ENCODE results near the gene CKS1B. TPM values are rescaled to one million over a fixed set of nuclear protein-coding genes. Genes with fewer than 3 reads are reported as not detected.

CKS1B gene
- total and polyA plus RNA-seq, 2 donors (not counting 1 experiment from before 2014, with no cell fraction given): 40.3 to 55.4 TPM

GRCh38 chr1:154954541-154954940 lies 19.9 kb upstream of the CKS1B start:
- H3K4me3 ChIP-seq (replicated peaks in 1 of 4; ENCODE audit: control extremely low read depth in 1 of 4, insufficient read depth in 1 of 4, low read depth in 3 of 4, low read length in 4 of 4): peak overlapping the region in 1 of 4 experiments; percentile 83
- no peak overlapping the region for H3K4me2 ChIP-seq (ENCODE audit: extremely low read depth, insufficient read depth, low read length)
- peaks cover under 1% of the 10 kb centered on the region for H3K79me2 ChIP-seq (ENCODE audit: control insufficient read depth, insufficient read depth, low read length)
- no peaks in the 10 kb centered on the region for H4K20me1 ChIP-seq (ENCODE audit: control insufficient read depth, extremely low read depth, insufficient read depth, low read length)
- H3K27me3 ChIP-seq (ENCODE audit: control insufficient read depth, insufficient read depth, low read length): no peaks in the 10 kb centered on the region
- H3K36me3 ChIP-seq (ENCODE audit: control insufficient read depth, insufficient read depth, low read length): peaks cover 5% of the 10 kb centered on the region
- no peak for DNase-seq (ENCODE audit: low read depth in 2 of 2)
- H2AFZ ChIP-seq (ENCODE audit: low read length): no peak overlapping the region
- TF ChIP-seq CTCF (conservative IDR thresholded peaks at IDR 0.05 in 1 of 2, IDR thresholded peaks at IDR 0.05 in 1 of 2; ENCODE audit: low read depth in 1 of 2, low read length in 2 of 2) (no peak), EZH2 (IDR thresholded peaks at IDR 0.05; ENCODE audit: low read length, missing control alignments) (no peak)
- no peak overlapping the region for H3K27ac ChIP-seq (ENCODE audit: insufficient read depth, low read length)
- H3K9me3 ChIP-seq (ENCODE audit: control insufficient read depth, insufficient read depth, low read depth, low read length): no peaks in the 10 kb centered on the region
- H3K9ac ChIP-seq (ENCODE audit: insufficient read depth, low read length): no peak overlapping the region
- H3K4me1 ChIP-seq (ENCODE audit: control insufficient read depth, extremely low read depth, insufficient read depth, low read length): peaks cover 11% of the 10 kb centered on the region

GRCh38 chr1:154955039-154955717 lies 19.3 kb upstream of the CKS1B start:
- TF ChIP-seq CTCF (conservative IDR thresholded peaks at IDR 0.05 in 1 of 2, IDR thresholded peaks at IDR 0.05 in 1 of 2; ENCODE audit: low read depth in 1 of 2, low read length in 2 of 2) (no peak), EZH2 (IDR thresholded peaks at IDR 0.05; ENCODE audit: low read length, missing control alignments) (no peak)
- H3K79me2 ChIP-seq (ENCODE audit: control insufficient read depth, insufficient read depth, low read length): peaks cover 3% of the 10 kb centered on the region
- no peaks in the 10 kb centered on the region for H3K27me3 ChIP-seq (ENCODE audit: control insufficient read depth, insufficient read depth, low read length)
- DNase-seq (ENCODE audit: low read depth in 2 of 2): peak; percentile 68 to 79
- H4K20me1 ChIP-seq (ENCODE audit: control insufficient read depth, extremely low read depth, insufficient read depth, low read length): no peaks in the 10 kb centered on the region
- H3K4me3 ChIP-seq (replicated peaks in 1 of 4; ENCODE audit: control extremely low read depth in 1 of 4, insufficient read depth in 1 of 4, low read depth in 3 of 4, low read length in 4 of 4): peak overlapping the region; percentile 59 to 83 (median 72)
- peak overlapping the region; percentile 81 for H3K27ac ChIP-seq (ENCODE audit: insufficient read depth, low read length)
- no peak overlapping the region for H2AFZ ChIP-seq (ENCODE audit: low read length)
- peak overlapping the region; percentile 73 for H3K9ac ChIP-seq (ENCODE audit: insufficient read depth, low read length)
- H3K4me2 ChIP-seq (ENCODE audit: extremely low read depth, insufficient read depth, low read length): peak overlapping the region; percentile 99
- H3K36me3 ChIP-seq (ENCODE audit: control insufficient read depth, insufficient read depth, low read length): peaks cover 5% of the 10 kb centered on the region
- H3K4me1 ChIP-seq (ENCODE audit: control insufficient read depth, extremely low read depth, insufficient read depth, low read length): peaks cover 11% of the 10 kb centered on the region
- no peaks in the 10 kb centered on the region for H3K9me3 ChIP-seq (ENCODE audit: control insufficient read depth, insufficient read depth, low read depth, low read length)

- Histone ChIP-seq H3K4me1 (ENCODE audit: control insufficient read depth, extremely low read depth, insufficient read depth, low read length) (peaks cover 16% of the 10 kb centered on the region), H3K36me3 (ENCODE audit: control insufficient read depth, insufficient read depth, low read length) (peaks cover 5% of the 10 kb centered on the region), H2AFZ (ENCODE audit: low read length) (peak within 1 kb of the TSS; percentile 66), H3K4me2 (ENCODE audit: extremely low read depth, insufficient read depth, low read length) (peak within 1 kb of the TSS; percentile 99), H3K27me3 (ENCODE audit: control insufficient read depth, insufficient read depth, low read length) (no peaks in the 10 kb centered on the region), H3K79me2 (ENCODE audit: control insufficient read depth, insufficient read depth, low read length) (peaks cover 9% of the 10 kb centered on the region), H3K9me3 (ENCODE audit: control insufficient read depth, insufficient read depth, low read depth, low read length) (no peaks in the 10 kb centered on the region), H3K27ac (ENCODE audit: insufficient read depth, low read length) (peak within 1 kb of the TSS; percentile 81), H3K9ac (ENCODE audit: insufficient read depth, low read length) (peak within 1 kb of the TSS; percentile 73), H4K20me1 (ENCODE audit: control insufficient read depth, extremely low read depth, insufficient read depth, low read length) (no peaks in the 10 kb centered on the region), H3K4me3 (replicated peaks in 1 of 4; ENCODE audit: control extremely low read depth in 1 of 4, insufficient read depth in 1 of 4, low read depth in 3 of 4, low read length in 4 of 4) (peak within 1 kb of the TSS; percentile 59 to 83 (median 72))
- TF ChIP-seq CTCF (conservative IDR thresholded peaks at IDR 0.05 in 1 of 2, IDR thresholded peaks at IDR 0.05 in 1 of 2; ENCODE audit: low read depth in 1 of 2, low read length in 2 of 2): peak; percentile 42 to 44
- no peak for TF ChIP-seq EZH2 (IDR thresholded peaks at IDR 0.05; ENCODE audit: low read length, missing control alignments)
- peak; percentile 86 to 89 for DNase-seq (ENCODE audit: low read depth in 2 of 2)
Observed at GRCh38 chr1:154955718-154956543, 18.6 kb upstream of the CKS1B start, which contains the start of gene PBXIP1. Gene PBXIP1, minus strand, starts transcription at chr1:154956099. Its CDS starts 2,378 bp downstream, at chr1:154953721.

All from fibroblast of lung (primary cell).